HG03159 (cell line): ENCODE measurements around the gene OR2M2.

Experiments
- ATAC-seq: cut with Tn5 transposase; IDR thresholded peaks from one replicate; pipeline ENCODE4 v1.9.1; 2021; ENCODE audit warnings: mild to moderate bottlenecking, moderate library complexity; ENCODE audit not compliant: unreplicated experiment

The OR2M2 gene, protein sequence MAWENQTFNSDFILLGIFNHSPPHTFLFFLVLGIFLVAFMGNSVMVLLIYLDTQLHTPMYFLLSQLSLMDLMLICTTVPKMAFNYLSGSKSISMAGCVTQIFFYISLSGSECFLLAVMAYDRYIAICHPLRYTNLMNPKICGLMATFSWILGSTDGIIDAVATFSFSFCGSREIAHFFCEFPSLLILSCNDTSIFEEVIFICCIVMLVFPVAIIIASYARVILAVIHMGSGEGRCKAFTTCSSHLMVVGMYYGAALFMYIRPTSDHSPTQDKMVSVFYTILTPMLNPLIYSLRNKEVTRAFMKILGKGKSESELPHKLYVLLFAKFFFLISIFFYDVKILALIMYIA

DNA sequence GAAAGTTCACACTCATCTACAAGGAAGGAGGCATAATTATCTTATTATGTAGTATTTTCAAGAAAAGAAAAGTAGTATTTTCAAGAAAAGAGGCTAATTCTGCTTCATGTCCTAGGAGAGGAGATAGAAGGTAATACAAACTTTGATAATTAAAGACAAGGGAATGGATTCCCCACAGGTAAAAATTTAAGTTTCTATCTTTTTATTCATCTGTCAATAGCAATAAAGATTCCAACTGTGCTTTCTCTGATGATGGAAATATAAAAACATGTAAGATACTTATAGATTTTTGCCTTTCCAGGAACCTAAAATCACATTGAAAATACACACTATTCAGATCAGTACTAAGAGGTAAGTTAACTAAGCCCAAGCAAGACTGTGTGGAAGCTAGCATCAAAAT lies at the start of gene OR2M2:
Gene OR2M2 (plus strand): TSS at position 301 of the 400 bp plus-strand sequence. CDS start 5,165 bp downstream, outside the sequence.
- no peak for ATAC-seq

- no peak for ATAC-seq
These were observed 47.0 kb upstream of the OR2M2 start for GRCh38 chr1:248127653-248128052.

DNA sequence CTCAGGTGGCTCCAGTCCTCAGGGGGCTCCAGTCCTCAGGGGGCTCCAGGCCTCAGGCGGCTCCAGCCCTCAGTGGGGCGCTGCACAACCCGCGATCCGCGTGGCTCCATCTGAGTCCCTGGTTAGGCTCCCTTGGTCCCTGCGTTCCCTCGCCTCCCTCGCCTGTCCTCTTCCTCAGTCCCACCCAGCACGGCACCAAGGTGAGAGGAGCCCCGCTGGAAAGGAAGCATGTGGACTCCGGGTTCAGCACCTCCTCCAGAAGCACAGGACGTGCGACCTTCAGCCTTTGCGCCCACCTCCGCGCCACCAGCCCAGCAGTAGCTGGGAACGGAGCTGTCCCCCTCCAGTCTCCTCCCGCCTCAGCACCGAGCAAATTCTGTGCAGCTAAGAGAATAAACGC lies 37.8 kb upstream of the OR2M2 start:
- ATAC-seq, result no peak

DNA sequence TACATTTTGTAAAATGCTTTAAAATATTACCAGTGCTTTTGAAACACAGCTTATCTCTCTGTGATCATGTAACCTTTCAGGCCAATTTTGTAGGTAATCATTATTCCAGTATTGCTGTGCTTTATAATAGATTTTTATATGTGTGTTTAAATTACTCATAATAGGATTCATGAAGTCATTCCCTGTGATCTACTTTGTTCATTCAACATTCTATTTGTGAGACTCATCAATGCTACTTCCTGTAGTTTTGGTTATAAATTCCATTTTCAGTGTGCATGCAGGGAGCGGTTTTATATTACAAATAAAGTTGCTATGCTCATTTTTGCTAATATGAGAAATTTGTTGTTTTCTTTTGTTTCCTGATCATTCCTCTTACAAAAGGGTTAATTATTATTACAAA lies 33.8 kb upstream of the OR2M2 start:
- no peak for ATAC-seq

- ATAC-seq, result no peak
These were observed 31.3 kb upstream of the OR2M2 start for GRCh38 chr1:248143311-248143710.

DNA sequence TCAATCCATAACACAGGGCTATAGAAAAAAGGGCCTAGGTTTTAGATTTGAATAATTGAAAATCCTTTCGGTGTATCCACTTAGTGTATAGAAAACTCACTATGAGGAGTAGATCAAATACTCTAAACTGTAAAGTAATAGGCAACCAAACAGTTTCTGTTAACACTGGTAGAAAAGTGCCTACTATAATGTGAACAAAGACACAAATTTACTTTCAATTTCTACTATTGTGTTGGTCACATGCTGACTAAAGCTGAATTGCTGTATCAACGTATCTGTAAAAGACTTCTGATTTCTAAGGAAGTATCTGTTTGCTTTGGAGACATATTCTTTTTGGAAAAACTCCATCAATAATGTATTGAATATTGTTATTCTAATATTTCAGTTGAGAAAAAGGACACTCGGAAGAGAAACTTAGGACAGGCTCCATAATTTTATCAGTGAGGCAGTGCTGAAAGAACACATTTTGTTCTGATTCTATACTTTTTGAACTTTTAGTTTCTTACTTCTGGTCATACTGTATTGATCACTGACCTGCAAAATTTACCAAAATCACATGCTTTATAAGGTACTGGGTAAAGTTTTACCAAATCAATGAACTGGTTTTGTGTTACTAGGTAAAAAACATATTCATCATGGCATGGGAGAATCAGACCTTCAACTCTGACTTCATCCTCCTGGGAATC lies 30.0 kb upstream of the OR2M2 start, which contains the start of gene OR2M5:
Gene OR2M5 (plus strand): TSS at position 636 of the 686 bp plus-strand sequence. CDS start 0 bp downstream, at position 636.
- no peak for ATAC-seq

- ATAC-seq, result no peak
These were observed 22.4 kb upstream of the OR2M2 start for GRCh38 chr1:248152056-248152827.

DNA sequence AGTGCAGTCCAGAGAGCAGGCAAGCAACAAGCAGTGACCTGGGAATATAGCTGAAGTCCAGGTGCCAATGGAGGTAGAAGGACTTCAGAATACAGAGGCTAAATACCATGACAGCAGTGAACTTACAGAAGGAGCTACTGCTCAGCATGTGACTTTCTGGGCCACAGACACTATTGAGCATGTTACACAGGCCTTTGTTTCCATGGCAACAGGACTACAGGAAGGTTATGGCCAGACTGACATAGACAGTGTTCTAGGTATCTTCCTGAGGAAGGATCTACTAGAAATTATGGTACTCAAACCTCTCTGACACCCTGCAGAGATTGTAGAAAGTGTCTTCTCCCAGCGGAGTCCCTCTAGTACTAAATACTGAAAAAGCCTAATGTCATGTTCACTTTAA lies 18.7 kb upstream of the OR2M2 start:
- ATAC-seq, result no peak

DNA sequence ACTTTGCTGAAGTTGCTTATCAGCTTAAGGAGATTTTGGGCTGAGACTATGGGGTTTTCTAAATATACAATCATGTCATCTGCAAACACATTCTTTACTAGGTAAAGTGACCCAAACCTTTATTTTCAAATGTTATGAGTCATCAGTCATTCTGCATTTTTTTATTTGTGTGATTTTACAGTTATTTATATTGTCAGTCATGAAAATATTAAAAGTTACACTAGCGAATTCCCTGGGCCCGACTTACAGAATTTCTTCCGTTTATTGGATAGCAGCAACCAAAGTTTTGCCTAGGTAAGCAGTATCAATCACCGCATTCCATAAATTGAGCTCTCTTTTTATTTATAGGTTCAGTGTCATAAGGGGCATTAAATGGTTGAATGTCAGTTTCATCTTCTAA lies 15.9 kb upstream of the OR2M2 start:
- ATAC-seq, result no peak

- no peak for ATAC-seq
These were observed 10.6 kb upstream of the OR2M2 start for GRCh38 chr1:248164031-248164430.

DNA sequence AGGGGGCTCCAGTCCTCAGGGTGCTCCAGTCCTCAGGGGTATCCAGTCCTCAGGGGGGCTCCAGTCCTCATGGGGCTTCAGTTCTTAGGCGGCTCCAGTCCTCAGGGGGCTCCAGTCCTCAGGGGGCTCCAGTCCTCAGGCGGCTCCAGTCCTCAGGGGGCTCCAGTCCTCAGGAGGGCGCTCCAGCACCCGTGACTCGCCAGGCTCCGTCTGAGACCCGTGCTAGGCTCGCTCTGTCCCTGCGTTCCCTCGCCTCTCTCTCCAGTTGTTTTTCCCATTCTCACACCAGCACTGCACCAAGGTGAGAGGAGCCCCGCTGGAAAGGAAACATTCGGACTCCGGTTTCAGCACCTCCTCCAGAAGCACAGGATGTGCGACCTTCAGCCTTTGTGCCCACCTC lies 9.4 kb upstream of the OR2M2 start:
- ATAC-seq, result no peak

DNA sequence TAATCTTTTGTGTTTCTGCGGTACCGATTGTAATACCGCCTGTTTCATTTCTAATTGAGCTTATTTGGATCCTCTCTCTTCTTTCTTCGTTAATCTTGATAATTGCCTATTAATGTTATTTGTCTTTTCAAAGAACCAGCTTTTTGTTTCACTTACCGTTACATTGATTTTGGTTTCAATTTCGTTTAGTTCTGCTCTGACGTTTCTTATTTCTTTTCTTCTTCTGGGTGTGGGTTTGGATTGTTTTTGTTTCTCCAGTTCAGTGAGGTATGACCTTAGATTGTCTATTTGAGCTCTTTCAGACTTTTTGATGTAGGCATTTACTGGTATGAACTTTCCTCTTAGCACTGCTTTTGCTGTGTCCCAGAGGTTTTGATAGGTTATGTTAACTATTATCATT lies 9.4 kb downstream of the OR2M2 start:
- no peak for ATAC-seq

DNA sequence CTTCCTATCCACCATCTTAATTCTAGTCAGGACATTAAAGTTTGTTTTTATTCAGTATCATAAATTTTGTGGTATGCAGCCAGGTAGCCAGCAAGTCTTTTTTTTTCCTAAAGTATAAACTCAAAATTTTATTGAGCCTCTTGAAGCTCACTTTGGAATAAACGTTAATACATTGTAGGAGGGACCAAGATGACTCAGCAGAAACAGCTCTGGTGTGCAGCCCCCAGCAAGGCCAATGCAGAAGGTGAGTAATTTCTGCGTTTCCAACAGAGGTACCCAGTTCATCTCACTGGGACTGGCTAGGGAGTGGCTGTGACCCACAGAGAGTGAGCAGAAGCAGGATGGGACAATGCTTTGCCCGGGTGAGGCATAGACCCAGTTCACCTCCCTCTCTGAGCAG lies 12.7 kb downstream of the OR2M2 start:
- ATAC-seq, result no peak

DNA sequence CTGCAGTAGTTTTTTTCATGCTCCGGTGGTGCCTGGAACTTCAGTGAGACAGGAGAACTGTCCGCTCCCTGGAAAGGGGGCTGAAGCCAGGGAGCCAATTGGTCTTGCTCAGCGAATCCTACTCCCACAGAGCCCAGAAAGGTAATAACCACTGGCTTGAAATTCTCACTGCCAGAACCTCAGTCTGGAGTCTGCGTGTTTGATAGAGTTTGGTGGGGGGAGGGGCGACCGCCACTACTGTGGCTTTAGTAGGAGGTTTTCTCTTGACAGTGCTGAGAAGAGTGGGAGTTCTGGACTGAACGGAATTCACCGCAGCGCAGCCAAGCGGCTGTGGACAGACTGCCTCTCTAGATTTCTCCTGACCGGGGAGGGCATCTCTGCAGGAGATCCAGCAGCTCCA lies 14.4 kb downstream of the OR2M2 start:
- no peak for ATAC-seq

GRCh38 chr1:248194117-248194516 lies 19.5 kb downstream of the OR2M2 start:
- no peak for ATAC-seq

DNA sequence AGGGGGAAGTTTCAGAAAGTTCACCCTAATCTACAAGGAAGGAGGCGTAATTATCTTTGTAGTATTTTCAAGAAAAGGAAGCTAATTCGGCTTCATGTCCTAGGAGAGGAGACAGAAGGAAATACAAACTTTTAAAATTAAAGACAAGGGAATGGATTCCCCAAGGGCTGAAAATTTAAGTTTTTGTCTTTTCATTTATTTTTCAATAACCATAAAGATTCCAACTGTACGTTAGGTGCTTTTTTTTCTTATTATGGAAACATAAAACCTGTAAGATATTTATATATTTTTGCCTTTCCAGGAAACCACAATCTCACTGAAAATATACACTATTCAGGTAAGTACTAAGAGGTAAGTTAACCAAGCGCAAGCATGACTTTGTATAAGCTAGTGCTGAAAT lies 22.3 kb downstream of the OR2M2 start, which contains the start of gene OR2M3:
Gene OR2M3 (plus strand): TSS at position 301 of the 400 bp plus-strand sequence. CDS start 5,803 bp downstream, outside the sequence.
- ATAC-seq, result no peak

GRCh38 chr1:248215880-248216279 lies 41.3 kb downstream of the OR2M2 start:
- ATAC-seq, result no peak

DNA sequence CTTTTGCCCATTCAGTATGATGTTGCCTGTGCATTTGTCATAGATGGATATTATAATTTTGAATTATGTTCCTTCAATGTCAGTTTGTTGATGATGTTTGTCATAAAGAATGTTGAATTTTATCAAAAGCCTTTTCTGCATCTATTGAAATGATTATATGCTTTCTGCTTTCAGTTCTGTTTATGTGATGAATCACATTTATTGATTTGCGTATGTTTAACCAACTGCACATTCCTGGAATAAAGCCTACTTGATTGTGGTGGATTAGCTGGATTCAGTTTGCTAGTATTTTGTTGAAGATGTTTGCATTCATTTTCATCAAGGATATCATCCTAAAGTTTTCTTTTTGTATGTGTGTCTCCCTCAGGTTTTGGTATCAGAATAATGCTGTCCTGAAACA lies 50.9 kb downstream of the OR2M2 start:
- ATAC-seq, result no peak

GRCh38 chr1:248229360-248229908 lies 54.8 kb downstream of the OR2M2 start:
- no peak for ATAC-seq
